Esophagus (tissue), 2 donors: ENCODE measurements around the gene PINK1. TPM values are rescaled to one million over a fixed set of nuclear protein-coding genes. Genes with fewer than 3 reads are reported as not detected.

Experiments
- H3K27ac ChIP-seq, 2 donors: one replicate each; pipeline ENCODE4 v1.5.1; 2013; ENCODE audit warnings: low read depth in 2 of 2, mild to moderate bottlenecking in 2 of 2, inconsistent platforms in 1 of 2, low read length in 1 of 2, moderate library complexity in 1 of 2
- H3K27me3 ChIP-seq, 2 donors: one replicate each; pipeline ENCODE4 v1.6.1; 2013; ENCODE audit warnings: low read length in 2 of 2, control low read depth in 1 of 2, mild to moderate bottlenecking in 1 of 2; ENCODE audit not compliant: insufficient read depth in 2 of 2, control insufficient read depth in 1 of 2
- H3K36me3 ChIP-seq, 2 donors: one replicate each; pipeline ENCODE4 v1.6.1; 2013; ENCODE audit warnings: low read length in 1 of 2; ENCODE audit not compliant: control insufficient read depth in 2 of 2, insufficient read depth in 2 of 2
- H3K4me1 ChIP-seq, 2 donors: one replicate each; pipeline ENCODE4 v1.6.1; 2013; ENCODE audit warnings: low read length in 1 of 2; ENCODE audit not compliant: control insufficient read depth in 2 of 2, insufficient read depth in 2 of 2
- H3K4me3 ChIP-seq, 2 donors: one replicate each; pipeline ENCODE4 v1.5.1; 2013; ENCODE audit warnings: low read length in 2 of 2, mild to moderate bottlenecking in 2 of 2, low read depth in 1 of 2, moderate library complexity in 1 of 2
- H3K9me3 ChIP-seq, 2 donors: one replicate each; pipeline ENCODE4 v1.6.1; 2013; ENCODE audit warnings: mild to moderate bottlenecking in 2 of 2, low read depth in 1 of 2, low read length in 1 of 2, moderate library complexity in 1 of 2; ENCODE audit not compliant: control insufficient read depth in 2 of 2, insufficient read depth in 1 of 2
- WGBS, 2 donors: extraction: QIAGEN DNeasy Blood & Tissue Kit; methylation state at CpG; one replicate each; pipeline ENCODE4 v1.1.7; 2013; 5-methylcytosine and 5-hydroxymethylcytosine counted together
- polyA plus RNA-seq, 2 donors: library from polyadenylated mRNA; stranded (reverse); fragments of 200-250 nt; gene quantifications; one replicate each; pipeline ENCODE4 v1.2.3, GENCODE V29; 2013
- donor health status: healthy with polysubstance abuse.
- donor health status: Bipolar disorder and iron deficiency.

The PINK1 gene
- 10 to 100 TPM; 52.0 to 61.2 TPM for polyA plus RNA-seq

DNA sequence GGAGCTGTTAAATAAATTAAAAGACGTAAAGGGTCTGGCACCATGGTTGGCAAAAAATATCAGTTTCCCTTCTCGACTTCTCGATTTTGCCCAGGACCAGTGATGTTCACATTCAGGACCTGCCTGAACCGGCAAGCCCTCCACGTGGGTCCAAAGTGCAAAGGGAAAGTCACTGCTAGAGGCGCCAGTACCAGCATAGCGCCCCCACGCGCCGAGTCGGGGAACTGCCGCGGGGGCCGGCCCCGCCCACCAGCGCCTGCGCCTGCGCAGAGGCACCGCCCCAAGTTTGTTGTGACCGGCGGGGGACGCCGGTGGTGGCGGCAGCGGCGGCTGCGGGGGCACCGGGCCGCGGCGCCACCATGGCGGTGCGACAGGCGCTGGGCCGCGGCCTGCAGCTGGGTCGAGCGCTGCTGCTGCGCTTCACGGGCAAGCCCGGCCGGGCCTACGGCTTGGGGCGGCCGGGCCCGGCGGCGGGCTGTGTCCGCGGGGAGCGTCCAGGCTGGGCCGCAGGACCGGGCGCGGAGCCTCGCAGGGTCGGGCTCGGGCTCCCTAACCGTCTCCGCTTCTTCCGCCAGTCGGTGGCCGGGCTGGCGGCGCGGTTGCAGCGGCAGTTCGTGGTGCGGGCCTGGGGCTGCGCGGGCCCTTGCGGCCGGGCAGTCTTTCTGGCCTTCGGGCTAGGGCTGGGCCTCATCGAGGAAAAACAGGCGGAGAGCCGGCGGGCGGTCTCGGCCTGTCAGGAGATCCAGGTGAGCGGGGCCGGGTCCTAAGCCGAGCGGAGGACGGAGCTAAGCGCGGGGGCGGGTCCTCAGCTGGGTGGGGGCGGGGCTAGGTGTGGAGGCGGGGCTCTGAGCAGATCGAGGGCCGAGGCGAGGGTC lies at the start of gene PINK1:
Gene PINK1 (plus strand): TSS at position 269 of the 875 bp plus-strand sequence. CDS start 91 bp downstream, at position 360.
- H3K9me3 ChIP-seq: no peaks in the 10 kb centered on the region
- H3K27ac ChIP-seq: peak within 1 kb of the TSS; percentile 89 to 94
- peak within 1 kb of the TSS; percentile 77 to 97 for H3K4me3 ChIP-seq
- H3K36me3 ChIP-seq: peaks cover 3 to 12% of the 10 kb centered on the region in 2 donors
- H3K4me1 ChIP-seq: peaks cover 2 to 3% of the 10 kb centered on the region in 2 donors
- WGBS, 2 donors: 1 to 2% methylated on average over 73 to 93 of the region's 93 CpGs
- no peaks in the 10 kb centered on the region for H3K27me3 ChIP-seq

DNA sequence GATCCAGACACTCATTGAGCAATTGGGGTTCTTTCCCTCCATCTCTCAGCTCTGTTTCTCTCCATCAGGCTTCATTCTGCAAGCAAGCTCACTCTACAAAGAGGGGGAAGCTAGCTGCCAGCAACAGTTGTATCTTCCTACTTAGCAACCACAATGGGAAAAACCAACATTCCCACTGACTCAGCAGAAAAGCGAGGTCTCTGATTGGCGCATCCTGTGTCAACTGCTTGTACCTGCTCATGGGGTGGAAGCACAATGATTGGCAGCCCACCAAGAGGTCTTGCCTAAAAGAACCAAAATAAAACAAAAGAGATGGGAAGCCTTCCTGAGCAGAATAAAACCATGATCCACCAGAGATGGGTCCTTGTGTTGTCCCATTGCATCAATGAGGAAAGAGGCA lies 48.4 kb upstream of the PINK1 start:
- peaks cover 0 to 5% of the 10 kb centered on the region in 2 donors for H3K27me3 ChIP-seq
- no peak overlapping the region for H3K4me3 ChIP-seq
- H3K36me3 ChIP-seq: no peaks in the 10 kb centered on the region
- WGBS, 2 donors: 45 to 54% methylated on average over 2 of the region's 2 CpGs
- peaks cover 0 to 9% of the 10 kb centered on the region in 2 donors for H3K4me1 ChIP-seq
- no peak overlapping the region for H3K27ac ChIP-seq
- no peaks in the 10 kb centered on the region for H3K9me3 ChIP-seq

DNA sequence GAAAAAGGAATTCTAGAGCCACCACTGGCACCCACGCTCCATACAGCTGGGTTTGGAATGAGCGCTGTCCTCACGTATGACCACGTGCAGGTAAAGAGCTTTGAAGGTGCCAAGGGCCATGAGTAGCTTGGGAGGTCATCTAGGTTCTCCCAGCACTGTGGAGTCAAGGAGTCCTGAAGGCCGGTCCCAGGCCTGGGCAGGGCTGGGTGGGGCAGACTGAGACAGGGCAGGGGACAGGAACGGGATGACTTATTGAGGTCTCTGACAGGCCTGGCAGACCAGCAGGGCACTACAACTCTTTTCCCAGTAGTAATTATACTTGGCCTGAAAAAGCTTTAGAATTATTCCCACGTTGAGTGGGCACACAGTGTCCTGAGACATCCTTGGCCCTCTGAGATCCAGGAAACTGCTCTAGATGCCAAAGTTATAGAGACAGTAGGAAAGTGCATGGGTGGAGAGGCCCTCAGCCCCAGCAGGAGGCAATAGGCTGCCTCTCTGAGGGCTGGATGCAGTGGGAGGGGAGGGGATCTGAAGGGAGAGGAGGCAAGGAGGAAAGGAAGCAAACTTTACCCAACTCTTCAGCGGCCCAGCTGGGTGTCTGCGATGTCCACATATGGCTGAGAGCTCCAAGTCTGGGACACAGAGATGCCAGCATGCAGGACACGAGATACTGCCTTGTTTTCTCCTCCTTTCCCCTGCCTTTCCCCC lies 46.2 kb upstream of the PINK1 start:
- H3K4me1 ChIP-seq: peaks cover 0 to 17% of the 10 kb centered on the region in 2 donors
- H3K36me3 ChIP-seq: no peaks in the 10 kb centered on the region
- H3K27ac ChIP-seq: peak overlapping the region in 1 of 2 donors; percentile 54
- WGBS, 2 donors: 71 to 73% methylated on average over 9 to 10 of the region's 10 CpGs
- H3K27me3 ChIP-seq: peaks cover 0 to 5% of the 10 kb centered on the region in 2 donors
- no peaks in the 10 kb centered on the region for H3K9me3 ChIP-seq
- H3K4me3 ChIP-seq: no peak overlapping the region

DNA sequence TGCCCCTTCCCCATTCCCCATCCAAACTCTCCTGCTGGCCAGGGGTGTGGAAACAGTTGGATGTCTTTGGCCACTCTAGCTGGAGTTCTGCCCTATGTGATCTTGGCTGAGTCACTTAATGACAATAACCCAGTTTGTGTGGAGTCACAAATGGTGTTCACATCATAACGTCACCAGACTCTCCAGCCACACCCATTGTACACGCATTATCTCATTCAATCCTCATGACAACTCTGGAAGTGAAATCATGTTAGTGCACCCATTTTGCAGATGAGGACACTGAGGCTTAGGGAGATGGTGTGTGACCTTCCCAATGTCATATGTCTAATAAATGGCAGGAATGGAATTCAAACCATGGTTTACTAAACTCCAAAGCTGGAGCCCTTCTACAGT lies 45.6 kb upstream of the PINK1 start:
- H3K9me3 ChIP-seq: no peaks in the 10 kb centered on the region
- H3K36me3 ChIP-seq: no peaks in the 10 kb centered on the region
- H3K4me1 ChIP-seq: peaks cover 0 to 17% of the 10 kb centered on the region in 2 donors
- peak overlapping the region in 1 of 2 donors; percentile 60 for H3K27ac ChIP-seq
- H3K27me3 ChIP-seq: peaks cover 0 to 5% of the 10 kb centered on the region in 2 donors
- no peak overlapping the region for H3K4me3 ChIP-seq
- 41 to 46% methylated on average over 2 of the region's 2 CpGs for WGBS, 2 donors

DNA sequence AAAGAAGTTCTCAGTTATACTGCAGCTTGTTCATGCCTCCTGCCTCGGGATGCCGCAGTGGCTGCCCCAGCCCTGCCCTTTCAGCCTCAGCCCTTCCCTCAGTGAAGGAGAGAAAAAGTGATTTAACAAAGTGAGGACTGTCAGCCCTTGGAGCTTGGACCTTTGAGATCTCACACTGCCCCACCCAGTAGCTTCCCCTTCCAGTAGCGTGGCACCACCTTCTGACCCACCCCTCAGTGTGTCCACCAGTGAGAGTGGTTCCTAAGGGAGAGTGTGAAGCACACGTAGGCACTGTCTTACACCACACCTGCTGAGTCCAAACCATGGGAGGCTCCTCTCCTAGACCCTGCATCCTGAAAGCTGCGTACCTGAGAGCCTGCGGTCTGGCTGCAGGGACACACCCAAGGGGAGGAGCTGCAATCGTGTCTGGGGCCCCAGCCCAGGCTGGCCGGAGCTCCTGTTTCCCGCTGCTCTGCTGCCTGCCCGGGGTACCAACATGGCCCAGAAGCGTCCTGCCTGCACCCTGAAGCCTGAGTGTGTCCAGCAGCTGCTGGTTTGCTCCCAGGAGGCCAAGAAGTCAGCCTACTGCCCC lies 44.5 kb upstream of the PINK1 start, which contains the start of gene CDA:
Gene CDA (plus strand): TSS at position 464 of the 592 bp plus-strand sequence. CDS start 33 bp downstream, at position 497.
- H3K4me1 ChIP-seq: peaks cover 3 to 17% of the 10 kb centered on the region in 2 donors
- peak within 1 kb of the TSS; percentile 43 to 47 for H3K4me3 ChIP-seq
- no peaks in the 10 kb centered on the region for H3K36me3 ChIP-seq
- peaks cover 0 to 5% of the 10 kb centered on the region in 2 donors for H3K27me3 ChIP-seq
- WGBS, 2 donors: 19 to 24% methylated on average over 11 of the region's 11 CpGs
- H3K9me3 ChIP-seq: no peaks in the 10 kb centered on the region
- H3K27ac ChIP-seq: peak within 1 kb of the TSS; percentile 76 to 86

DNA sequence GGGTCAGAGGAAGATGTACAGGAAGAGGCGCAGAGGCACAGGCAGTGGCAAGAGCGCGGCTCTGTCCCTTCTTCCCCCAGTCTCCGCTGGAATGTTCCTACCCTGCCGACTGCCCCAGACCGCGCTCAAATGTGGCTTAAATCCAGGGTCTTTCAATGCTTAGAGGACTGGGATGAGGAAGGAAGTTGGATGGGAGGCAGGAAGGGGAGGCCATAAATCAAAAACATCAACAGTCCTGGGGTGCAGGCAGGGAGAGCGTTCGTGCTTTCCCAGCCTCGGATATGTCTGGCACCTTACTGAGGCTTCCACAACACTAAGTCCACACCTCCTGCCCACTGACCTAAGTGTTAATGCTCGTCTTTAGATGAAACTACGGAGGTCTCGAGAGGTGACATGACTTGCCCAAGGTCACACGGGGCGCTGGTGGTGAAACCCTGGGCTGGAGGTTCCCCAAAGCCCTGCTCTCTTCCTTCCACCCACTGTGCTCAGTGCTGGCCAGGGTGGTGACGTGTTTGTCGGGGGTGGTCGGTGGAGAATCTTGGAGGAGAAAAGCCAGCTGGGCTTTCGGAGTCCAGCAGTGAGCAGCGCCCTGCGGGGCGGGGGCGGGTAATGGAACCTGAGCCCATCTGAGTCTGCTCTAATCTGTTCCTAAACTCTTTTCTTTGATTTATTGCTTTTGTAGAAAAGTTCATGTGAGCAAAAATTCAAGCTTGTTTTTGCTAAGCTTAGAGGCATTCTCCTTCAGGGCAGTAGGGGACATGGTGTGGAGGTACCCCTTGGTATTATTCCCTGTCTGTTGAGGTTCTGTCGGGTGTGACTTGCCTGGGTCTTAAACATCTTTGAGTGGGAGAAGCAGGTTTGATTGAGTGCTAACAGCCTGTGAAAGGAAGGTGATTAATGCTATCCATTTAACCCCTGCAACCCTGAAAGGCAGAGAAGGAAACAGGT lies 43.7 kb upstream of the PINK1 start:
- no peaks in the 10 kb centered on the region for H3K36me3 ChIP-seq
- H3K9me3 ChIP-seq: no peaks in the 10 kb centered on the region
- peak overlapping the region; percentile 43 to 47 for H3K4me3 ChIP-seq
- 17 to 19% methylated on average over 24 of the region's 24 CpGs for WGBS, 2 donors
- peak overlapping the region; percentile 76 to 84 for H3K27ac ChIP-seq
- H3K4me1 ChIP-seq: peaks cover 3 to 17% of the 10 kb centered on the region in 2 donors
- peaks cover 0 to 5% of the 10 kb centered on the region in 2 donors for H3K27me3 ChIP-seq

DNA sequence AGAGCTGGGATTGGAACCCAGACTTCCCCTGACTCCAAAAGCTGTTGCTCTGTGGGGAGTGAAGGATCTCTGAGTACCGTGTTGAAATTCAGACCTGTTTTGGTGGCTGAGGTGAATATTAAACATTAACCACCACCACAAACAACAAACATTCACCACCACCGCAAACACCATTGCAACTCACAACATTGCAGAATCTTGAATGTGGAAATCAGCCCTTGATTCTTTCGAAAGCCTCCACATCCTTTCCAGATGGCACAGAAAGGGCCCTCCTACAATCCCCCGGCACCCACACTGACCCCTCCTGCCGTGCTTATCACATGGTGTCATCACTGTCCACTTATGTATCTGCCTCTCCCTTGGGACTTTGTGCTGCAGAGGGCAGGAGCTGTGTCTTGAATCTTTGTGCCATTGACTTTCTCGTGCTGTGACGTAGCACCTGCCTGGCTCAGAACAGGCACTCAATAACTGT lies 42.9 kb upstream of the PINK1 start:
- no peaks in the 10 kb centered on the region for H3K9me3 ChIP-seq
- H3K36me3 ChIP-seq: no peaks in the 10 kb centered on the region
- 33 to 37% methylated on average over 7 of the region's 7 CpGs for WGBS, 2 donors
- peak overlapping the region in 1 of 2 donors; percentile 43 for H3K4me3 ChIP-seq
- peaks cover 0 to 6% of the 10 kb centered on the region in 2 donors for H3K27me3 ChIP-seq
- H3K4me1 ChIP-seq: peaks cover 3 to 17% of the 10 kb centered on the region in 2 donors
- H3K27ac ChIP-seq: peak overlapping the region; percentile 7 to 84

DNA sequence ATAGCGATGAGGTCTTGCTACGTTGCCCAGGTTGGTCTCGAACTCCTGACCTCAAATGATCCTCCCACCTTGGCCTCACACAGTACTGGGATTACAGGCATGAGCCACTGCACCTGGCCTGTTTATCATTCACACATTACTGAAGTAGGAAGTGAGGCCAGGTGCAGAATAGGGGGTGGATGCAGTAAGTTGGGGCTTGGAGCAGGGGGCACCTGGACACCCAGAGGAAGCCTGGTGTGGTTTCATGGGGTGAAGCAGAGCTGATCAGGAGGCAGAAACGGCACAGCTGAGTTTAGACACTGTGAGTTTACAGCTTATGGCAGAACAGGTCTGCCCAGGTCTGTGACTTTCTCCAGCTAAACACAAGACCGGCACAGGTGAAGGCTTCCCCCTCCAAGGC lies 39.5 kb upstream of the PINK1 start:
- peaks cover 0 to 7% of the 10 kb centered on the region in 2 donors for H3K27me3 ChIP-seq
- no peaks in the 10 kb centered on the region for H3K9me3 ChIP-seq
- H3K27ac ChIP-seq: peak overlapping the region in 1 of 2 donors; percentile 58
- no peak overlapping the region for H3K4me3 ChIP-seq
- no peaks in the 10 kb centered on the region for H3K36me3 ChIP-seq
- peaks cover 3 to 14% of the 10 kb centered on the region in 2 donors for H3K4me1 ChIP-seq
- WGBS, 2 donors: 69 to 74% methylated on average over 5 of the region's 5 CpGs
